ENCODE measurements around the gene SLC6A11.
A peak's percentile ranks its signal among the peaks of the same experiment; 100 is the strongest.

Gene SLC6A11

GRCh38 chr3:10841100-10841499 is 25.1 kb downstream of the SLC6A11 start:
- DNase-seq (ENCODE audit: low spot score), result peak; percentile 9

- DNase-seq (ENCODE audit: low spot score), result no peak
These were observed 27.4 kb downstream of the SLC6A11 start for GRCh38 chr3:10843378-10843777.

- DNase-seq (ENCODE audit: low spot score), result peak; percentile 35
These were observed 29.2 kb downstream of the SLC6A11 start for GRCh38 chr3:10845001-10845761.

- peak; percentile 59 for DNase-seq (ENCODE audit: low spot score)
These were observed 30.0 kb downstream of the SLC6A11 start for GRCh38 chr3:10845839-10846656.

GRCh38 chr3:10846657-10846975 is 30.6 kb downstream of the SLC6A11 start:
- no peak for DNase-seq (ENCODE audit: low spot score)

- DNase-seq (ENCODE audit: low spot score), result no peak
These were observed 32.2 kb downstream of the SLC6A11 start for GRCh38 chr3:10848261-10848660.

- DNase-seq (ENCODE audit: low spot score), result peak; percentile 25
These were observed 36.2 kb downstream of the SLC6A11 start for GRCh38 chr3:10852066-10852808.

GRCh38 chr3:10855083-10855870 is 39.2 kb downstream of the SLC6A11 start:
- no peak for DNase-seq (ENCODE audit: low spot score)

- no peak for DNase-seq (ENCODE audit: low spot score)
These were observed 40.0 kb downstream of the SLC6A11 start for GRCh38 chr3:10855871-10856662.

- DNase-seq (ENCODE audit: low spot score), result no peak
These were observed 41.2 kb downstream of the SLC6A11 start for GRCh38 chr3:10857235-10857634.

- DNase-seq (ENCODE audit: low spot score), result no peak
These were observed 42.1 kb downstream of the SLC6A11 start for GRCh38 chr3:10858091-10858490.

GRCh38 chr3:10867384-10867783 is 51.4 kb downstream of the SLC6A11 start:
- DNase-seq (ENCODE audit: low spot score), result no peak

- DNase-seq (ENCODE audit: low spot score), result no peak
These were observed 53.4 kb downstream of the SLC6A11 start for GRCh38 chr3:10869460-10869859.

- DNase-seq (ENCODE audit: low spot score), result no peak
These were observed 54.3 kb downstream of the SLC6A11 start for GRCh38 chr3:10870296-10870695.

GRCh38 chr3:10873415-10873814 is 57.4 kb downstream of the SLC6A11 start:
- DNase-seq (ENCODE audit: low spot score), result no peak

- DNase-seq (ENCODE audit: low spot score), result no peak
These were observed 59.9 kb downstream of the SLC6A11 start for GRCh38 chr3:10875914-10876313.

- no peak for DNase-seq (ENCODE audit: low spot score)
These were observed 60.6 kb downstream of the SLC6A11 start for GRCh38 chr3:10876661-10877060.

GRCh38 chr3:10882851-10883250 is 66.8 kb downstream of the SLC6A11 start:
- DNase-seq (ENCODE audit: low spot score), result no peak

GRCh38 chr3:10883478-10884234 is 67.6 kb downstream of the SLC6A11 start:
- peak; percentile 33 for DNase-seq (ENCODE audit: low spot score)

- no peak for DNase-seq (ENCODE audit: low spot score)
These were observed 71.0 kb downstream of the SLC6A11 start for GRCh38 chr3:10887015-10887414.

All from pons (tissue), 1 donor.